ENCODE measurements around the gene URB1. TPM values are rescaled to one million over a fixed set of nuclear protein-coding genes. Genes with fewer than 3 reads are reported as not detected.

The URB1 gene
- total and polyA plus RNA-seq, 7 experiments from 2014 or later: 1.8 to 20.6 (median 15.3) TPM

DNA sequence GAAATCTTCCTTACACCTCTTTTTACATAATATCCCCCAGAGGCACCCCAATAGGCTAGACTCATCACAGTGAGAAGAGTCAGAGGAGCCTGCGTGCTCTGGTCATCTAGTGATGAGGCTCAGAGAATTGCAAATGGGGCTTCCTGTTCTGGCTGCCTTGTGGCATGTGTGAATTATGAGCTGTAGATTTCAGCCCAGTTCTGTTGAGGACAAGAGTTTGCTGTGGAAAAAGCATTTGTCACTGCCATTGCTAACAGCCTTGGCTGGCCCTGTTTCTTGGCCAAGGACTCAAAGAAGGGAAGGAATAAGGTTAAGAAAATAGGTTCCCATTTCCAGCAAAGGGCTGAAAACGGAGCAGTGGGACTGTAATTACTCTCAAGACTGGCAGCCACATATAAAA is 63.5 kb downstream of the URB1 start:
- peaks cover 3 to 87% (median 3%) of the 10 kb centered on the region in 3 experiments for H3K36me3 ChIP-seq (ENCODE audit: control insufficient read depth in 2 of 3, insufficient read depth in 3 of 3, low read length in 3 of 3)
- intact Hi-C loops (cut with micrococcal nuclease): no loop called here
- H3K27me3 ChIP-seq (ENCODE audit: control insufficient read depth in 2 of 2, insufficient read depth in 2 of 2, low read length in 2 of 2): no peaks in the 10 kb centered on the region
- Mint-ChIP-seq H3K36me3 (peaks cover 33 to 91% (median 68%) of the 10 kb centered on the region in 5 donors), H3K27ac (peak overlapping the region in 1 of 9 donors; percentile 31), H3K27me3 (no peaks in the 10 kb centered on the region), H3K4me1 (peaks cover 0 to 7% (median 0%) of the 10 kb centered on the region in 7 donors), H3K9me3 (no peaks in the 10 kb centered on the region), H3K4me3 (no peak overlapping the region)
- ATAC-seq: no peak
- ChIA-PET POLR2A (interaction anchor here (1.4 kb wide), 1 partner anchor 12 kb away, joined by 4 read pairs; no protein-coding TSS in a partner anchor), CTCF (no interaction called here)
- no peak overlapping the region for H3K27ac ChIP-seq (ENCODE audit: low read depth, low read length)
- no peaks in the 10 kb centered on the region for H3K4me1 ChIP-seq (ENCODE audit: control insufficient read depth in 2 of 2, insufficient read depth in 2 of 2, low read length in 2 of 2)
- H3K9me3 ChIP-seq (ENCODE audit: control insufficient read depth in 2 of 3, low read length in 3 of 3): no peaks in the 10 kb centered on the region
- H3K4me3 ChIP-seq (ENCODE audit: low read length): no peak overlapping the region
- no peak for DNase-seq

GRCh38 chr21:32328595-32328994 is 64.2 kb downstream of the URB1 start:
- POLR2A ChIA-PET: interaction anchor here (1.4 kb wide), 1 partner anchor 11 kb away, joined by 4 read pairs; no protein-coding TSS in a partner anchor
- no peaks in the 10 kb centered on the region for H3K27me3 ChIP-seq (ENCODE audit: control insufficient read depth in 2 of 2, insufficient read depth in 2 of 2, low read length in 2 of 2)
- no peak overlapping the region for H3K4me3 ChIP-seq (ENCODE audit: low read length)
- peaks cover 3 to 87% (median 11%) of the 10 kb centered on the region in 3 experiments for H3K36me3 ChIP-seq (ENCODE audit: control insufficient read depth in 2 of 3, insufficient read depth in 3 of 3, low read length in 3 of 3)
- Mint-ChIP-seq H3K4me1 (peaks cover 0 to 7% (median 0%) of the 10 kb centered on the region in 7 donors), H3K27me3 (no peaks in the 10 kb centered on the region), H3K9me3 (no peaks in the 10 kb centered on the region), H3K36me3 (peaks cover 32 to 88% (median 68%) of the 10 kb centered on the region in 5 donors), H3K27ac (no peak overlapping the region), H3K4me3 (no peak overlapping the region)
- H3K9me3 ChIP-seq (ENCODE audit: control insufficient read depth in 2 of 3, low read length in 3 of 3): no peaks in the 10 kb centered on the region
- DNase-seq (no peak), ATAC-seq (no peak)
- no peaks in the 10 kb centered on the region for H3K4me1 ChIP-seq (ENCODE audit: control insufficient read depth in 2 of 2, insufficient read depth in 2 of 2, low read length in 2 of 2)
- no peak overlapping the region for H3K27ac ChIP-seq (ENCODE audit: low read depth, low read length)
- intact Hi-C loops (cut with micrococcal nuclease): no loop called here
- CTCF ChIA-PET: no interaction called here

- H3K4me3 Mint-ChIP-seq: no peak overlapping the region
- peaks cover 0 to under 1% (median 0%) of the 10 kb centered on the region in 7 donors for H3K4me1 Mint-ChIP-seq
- Histone ChIP-seq H3K9me3 (ENCODE audit: control insufficient read depth in 2 of 3, low read length in 3 of 3) (no peaks in the 10 kb centered on the region), H3K4me1 (ENCODE audit: control insufficient read depth in 2 of 2, insufficient read depth in 2 of 2, low read length in 2 of 2) (no peaks in the 10 kb centered on the region), H3K4me3 (ENCODE audit: low read length) (no peak overlapping the region), H3K27me3 (ENCODE audit: control insufficient read depth in 2 of 2, insufficient read depth in 2 of 2, low read length in 2 of 2) (no peaks in the 10 kb centered on the region), H3K27ac (ENCODE audit: low read depth, low read length) (no peak overlapping the region), H3K36me3 (ENCODE audit: control insufficient read depth in 2 of 3, insufficient read depth in 3 of 3, low read length in 3 of 3) (peaks cover 16 to 90% (median 18%) of the 10 kb centered on the region in 3 experiments)
- no peak for DNase-seq
- H3K27me3 Mint-ChIP-seq: no peaks in the 10 kb centered on the region
- peaks cover 19 to 88% (median 48%) of the 10 kb centered on the region in 5 donors for H3K36me3 Mint-ChIP-seq
- intact Hi-C loops (cut with micrococcal nuclease): no loop called here
- H3K9me3 Mint-ChIP-seq: no peaks in the 10 kb centered on the region
- CTCF ChIA-PET: no interaction called here
- POLR2A ChIA-PET: no interaction called here
- H3K27ac Mint-ChIP-seq: no peak overlapping the region
- no peak for ATAC-seq
Observed at GRCh38 chr21:32325706-32326105, 67.1 kb downstream of the URB1 start.

DNA sequence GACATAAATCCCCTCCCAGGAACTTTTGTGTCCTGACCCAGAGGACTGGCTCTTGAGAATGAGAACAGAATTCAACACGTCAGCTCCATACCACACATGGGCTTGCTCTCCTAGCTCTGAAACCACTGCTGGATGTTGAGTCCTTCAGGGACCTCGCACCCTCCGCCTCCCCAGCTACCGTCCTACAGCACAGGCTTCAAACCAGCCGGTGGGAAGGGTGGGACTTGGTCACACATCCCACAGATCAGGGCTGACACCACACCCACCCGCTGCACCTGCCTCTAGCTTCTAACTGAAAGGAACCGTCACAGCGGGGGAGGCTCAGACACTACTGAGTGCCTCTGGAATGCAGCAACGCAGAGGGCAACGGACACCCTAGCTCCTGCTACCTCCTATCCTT is 70.1 kb downstream of the URB1 start:
- POLR2A ChIA-PET: no interaction called here
- CTCF ChIA-PET: no interaction called here

GRCh38 chr21:32322103-32322502 is 70.7 kb downstream of the URB1 start:
- Histone ChIP-seq H3K36me3 (ENCODE audit: control insufficient read depth in 2 of 3, insufficient read depth in 3 of 3, low read length in 3 of 3) (peaks cover 24 to 97% (median 27%) of the 10 kb centered on the region in 3 experiments), H3K27ac (ENCODE audit: low read depth, low read length) (no peak overlapping the region), H3K27me3 (ENCODE audit: control insufficient read depth in 2 of 2, insufficient read depth in 2 of 2, low read length in 2 of 2) (no peaks in the 10 kb centered on the region), H3K4me3 (ENCODE audit: low read length) (no peak overlapping the region), H3K9me3 (ENCODE audit: control insufficient read depth in 2 of 3, low read length in 3 of 3) (no peaks in the 10 kb centered on the region), H3K4me1 (ENCODE audit: control insufficient read depth in 2 of 2, insufficient read depth in 2 of 2, low read length in 2 of 2) (no peaks in the 10 kb centered on the region)
- no peak for ATAC-seq
- no peak for DNase-seq
- CTCF ChIA-PET: no interaction called here
- H3K27me3 Mint-ChIP-seq: no peaks in the 10 kb centered on the region
- no peak overlapping the region for H3K27ac Mint-ChIP-seq
- H3K4me3 Mint-ChIP-seq: no peak overlapping the region
- H3K4me1 Mint-ChIP-seq: no peaks in the 10 kb centered on the region
- H3K9me3 Mint-ChIP-seq: no peaks in the 10 kb centered on the region
- intact Hi-C loops (cut with micrococcal nuclease): no loop called here
- POLR2A ChIA-PET: no interaction called here
- H3K36me3 Mint-ChIP-seq: peaks cover 22 to 94% (median 46%) of the 10 kb centered on the region in 5 donors

More for the DNA sequence above, 70.1 kb downstream of the URB1 start:
- Histone ChIP-seq H3K4me3 (ENCODE audit: low read length) (no peak overlapping the region), H3K4me1 (ENCODE audit: control insufficient read depth in 2 of 2, insufficient read depth in 2 of 2, low read length in 2 of 2) (no peaks in the 10 kb centered on the region), H3K36me3 (ENCODE audit: control insufficient read depth in 2 of 3, insufficient read depth in 3 of 3, low read length in 3 of 3) (peaks cover 24 to 95% (median 27%) of the 10 kb centered on the region in 3 experiments), H3K27me3 (ENCODE audit: control insufficient read depth in 2 of 2, insufficient read depth in 2 of 2, low read length in 2 of 2) (no peaks in the 10 kb centered on the region), H3K9me3 (ENCODE audit: control insufficient read depth in 2 of 3, low read length in 3 of 3) (no peaks in the 10 kb centered on the region), H3K27ac (ENCODE audit: low read depth, low read length) (no peak overlapping the region)
- no peak for DNase-seq
- Mint-ChIP-seq H3K4me1 (no peaks in the 10 kb centered on the region), H3K4me3 (no peak overlapping the region), H3K27ac (no peak overlapping the region), H3K36me3 (peaks cover 26 to 94% (median 51%) of the 10 kb centered on the region in 5 donors), H3K27me3 (no peaks in the 10 kb centered on the region), H3K9me3 (no peaks in the 10 kb centered on the region)
- intact Hi-C loops (cut with micrococcal nuclease): no loop called here
- ATAC-seq: no peak

GRCh38 chr21:32321480-32321879 is 71.3 kb downstream of the URB1 start:
- Histone ChIP-seq H3K4me1 (ENCODE audit: control insufficient read depth in 2 of 2, insufficient read depth in 2 of 2, low read length in 2 of 2) (no peaks in the 10 kb centered on the region), H3K27me3 (ENCODE audit: control insufficient read depth in 2 of 2, insufficient read depth in 2 of 2, low read length in 2 of 2) (no peaks in the 10 kb centered on the region), H3K9me3 (ENCODE audit: control insufficient read depth in 2 of 3, low read length in 3 of 3) (no peaks in the 10 kb centered on the region), H3K36me3 (ENCODE audit: control insufficient read depth in 2 of 3, insufficient read depth in 3 of 3, low read length in 3 of 3) (peaks cover 27 to 99% (median 28%) of the 10 kb centered on the region in 3 experiments), H3K27ac (ENCODE audit: low read depth, low read length) (no peak overlapping the region), H3K4me3 (ENCODE audit: low read length) (no peak overlapping the region)
- ATAC-seq (no peak), DNase-seq (no peak)
- no peaks in the 10 kb centered on the region for H3K27me3 Mint-ChIP-seq
- intact Hi-C loops (cut with micrococcal nuclease): no loop called here
- H3K9me3 Mint-ChIP-seq: no peaks in the 10 kb centered on the region
- peaks cover 18 to 90% (median 39%) of the 10 kb centered on the region in 5 donors for H3K36me3 Mint-ChIP-seq
- ChIA-PET CTCF (no interaction called here), POLR2A (no interaction called here)
- no peak overlapping the region for H3K4me3 Mint-ChIP-seq
- no peak overlapping the region for H3K27ac Mint-ChIP-seq
- no peaks in the 10 kb centered on the region for H3K4me1 Mint-ChIP-seq

- H3K4me1 ChIP-seq (ENCODE audit: control insufficient read depth in 2 of 2, insufficient read depth in 2 of 2, low read length in 2 of 2): no peaks in the 10 kb centered on the region
- Mint-ChIP-seq H3K27me3 (no peaks in the 10 kb centered on the region), H3K4me3 (no peak overlapping the region), H3K36me3 (peaks cover 14 to 82% (median 34%) of the 10 kb centered on the region in 5 donors), H3K9me3 (no peaks in the 10 kb centered on the region), H3K4me1 (no peaks in the 10 kb centered on the region), H3K27ac (no peak overlapping the region)
- ChIA-PET POLR2A (no interaction called here), CTCF (no interaction called here)
- H3K36me3 ChIP-seq (ENCODE audit: control insufficient read depth in 2 of 3, insufficient read depth in 3 of 3, low read length in 3 of 3): peaks cover 27 to 99% (median 34%) of the 10 kb centered on the region in 3 experiments
- no peak overlapping the region for H3K27ac ChIP-seq (ENCODE audit: low read depth, low read length)
- ATAC-seq (no peak), DNase-seq (no peak)
- H3K27me3 ChIP-seq (ENCODE audit: control insufficient read depth in 2 of 2, insufficient read depth in 2 of 2, low read length in 2 of 2): no peaks in the 10 kb centered on the region
- H3K9me3 ChIP-seq (ENCODE audit: control insufficient read depth in 2 of 3, low read length in 3 of 3): no peaks in the 10 kb centered on the region
- no peak overlapping the region for H3K4me3 ChIP-seq (ENCODE audit: low read length)
- intact Hi-C loops (cut with micrococcal nuclease): no loop called here
Observed at GRCh38 chr21:32320726-32321125, 72.1 kb downstream of the URB1 start.
